BLaER1 (cell line): Measurements from ENCODE around the gene IREB2.

Source experiments
- H3K27ac ChIP-seq: shearing (Covaris generic); formaldehyde crosslinking; 2 replicates; pipeline ENCODE4 v1.8.1; 2022
- H3K27me3 ChIP-seq: shearing (Covaris generic); formaldehyde crosslinking; 2 replicates; pipeline ENCODE4 v1.8.1; 2022
- H3K36me3 ChIP-seq: shearing (Covaris generic); formaldehyde crosslinking; 2 replicates; pipeline ENCODE4 v1.8.1; 2022
- H3K4me1 ChIP-seq: shearing (Covaris generic); formaldehyde crosslinking; 2 replicates; pipeline ENCODE4 v1.8.1; 2022
- H3K4me2 ChIP-seq: shearing (Covaris generic); formaldehyde crosslinking; 2 replicates; pipeline ENCODE4 v1.8.1; 2022
- H3K4me3 ChIP-seq: shearing (Covaris generic); formaldehyde crosslinking; 2 replicates; pipeline ENCODE4 v1.8.1; 2022
- H3K9ac ChIP-seq: shearing (Covaris generic); formaldehyde crosslinking; 2 replicates; pipeline ENCODE4 v1.8.1; 2022
- H3K9me3 ChIP-seq: shearing (Covaris generic); formaldehyde crosslinking; 2 replicates; pipeline ENCODE4 v1.8.1; 2022
- H4K20me1 ChIP-seq: shearing (Covaris generic); formaldehyde crosslinking; 2 replicates; pipeline ENCODE4 v1.8.1; 2022
- Cebpa-rat ChIP-seq: shearing (Covaris generic); IDR thresholded peaks from 2 replicates; pipeline ENCODE4 v1.8.1; 2022

IREB2 gene

GRCh38 chr15:78418686-78419085 lies 19.3 kb upstream of the IREB2 start:
- Histone ChIP-seq H3K4me2 (no peak overlapping the region), H3K4me3 (no peak overlapping the region), H4K20me1 (no peaks in the 10 kb centered on the region), H3K27me3 (no peaks in the 10 kb centered on the region), H3K9me3 (no peaks in the 10 kb centered on the region), H3K27ac (no peak overlapping the region), H3K36me3 (no peaks in the 10 kb centered on the region), H3K4me1 (no peaks in the 10 kb centered on the region), H3K9ac (no peak overlapping the region)
- TF ChIP-seq Cebpa-rat = no peak

GRCh38 chr15:78419367-78419766 lies 18.6 kb upstream of the IREB2 start:
- no peak overlapping the region for H3K27ac ChIP-seq

GRCh38 chr15:78420220-78420619 lies 17.8 kb upstream of the IREB2 start:
- H4K20me1 ChIP-seq = no peaks in the 10 kb centered on the region
- H3K36me3 ChIP-seq = no peaks in the 10 kb centered on the region
- H3K27me3 ChIP-seq = no peaks in the 10 kb centered on the region
- no peak overlapping the region for H3K27ac ChIP-seq
- TF ChIP-seq Cebpa-rat = no peak
- H3K9me3 ChIP-seq = no peaks in the 10 kb centered on the region
- peaks cover 4% of the 10 kb centered on the region for H3K4me1 ChIP-seq
- H3K4me3 ChIP-seq = no peak overlapping the region
- no peak overlapping the region for H3K4me2 ChIP-seq
- H3K9ac ChIP-seq = no peak overlapping the region

More at GRCh38 chr15:78419367-78419766, 18.6 kb upstream of the IREB2 start:
- no peaks in the 10 kb centered on the region for H3K36me3 ChIP-seq
- no peak overlapping the region for H3K9ac ChIP-seq
- no peaks in the 10 kb centered on the region for H3K27me3 ChIP-seq
- no peaks in the 10 kb centered on the region for H4K20me1 ChIP-seq
- no peaks in the 10 kb centered on the region for H3K4me1 ChIP-seq
- no peak for TF ChIP-seq Cebpa-rat
- H3K9me3 ChIP-seq = no peaks in the 10 kb centered on the region
- no peak overlapping the region for H3K4me2 ChIP-seq
- H3K4me3 ChIP-seq = no peak overlapping the region

DNA sequence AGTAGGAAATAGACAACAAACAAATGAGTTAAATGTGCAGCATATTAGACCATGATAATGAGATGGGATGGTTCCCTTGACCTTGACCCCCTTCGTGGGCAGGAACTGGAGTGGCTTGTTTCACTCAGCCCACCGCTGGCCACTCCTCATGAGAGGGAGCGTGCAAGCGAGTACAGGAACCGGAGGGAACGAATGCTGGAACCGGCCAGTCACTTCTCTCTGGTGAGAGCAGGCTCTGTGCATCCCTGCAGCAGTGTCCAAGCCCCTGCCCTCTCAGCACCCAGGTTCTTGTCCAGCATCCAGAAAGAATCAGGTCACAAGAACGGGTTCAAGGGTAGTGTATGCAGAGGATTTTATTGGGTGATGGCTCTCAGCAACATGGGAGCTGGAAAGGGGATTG lies 17.2 kb upstream of the IREB2 start:
- no peak for TF ChIP-seq Cebpa-rat
- Histone ChIP-seq H4K20me1 (no peaks in the 10 kb centered on the region), H3K27me3 (no peaks in the 10 kb centered on the region), H3K4me1 (peaks cover 9% of the 10 kb centered on the region), H3K27ac (no peak overlapping the region), H3K9me3 (no peaks in the 10 kb centered on the region), H3K4me3 (no peak overlapping the region), H3K4me2 (no peak overlapping the region), H3K9ac (no peak overlapping the region), H3K36me3 (no peaks in the 10 kb centered on the region)

DNA sequence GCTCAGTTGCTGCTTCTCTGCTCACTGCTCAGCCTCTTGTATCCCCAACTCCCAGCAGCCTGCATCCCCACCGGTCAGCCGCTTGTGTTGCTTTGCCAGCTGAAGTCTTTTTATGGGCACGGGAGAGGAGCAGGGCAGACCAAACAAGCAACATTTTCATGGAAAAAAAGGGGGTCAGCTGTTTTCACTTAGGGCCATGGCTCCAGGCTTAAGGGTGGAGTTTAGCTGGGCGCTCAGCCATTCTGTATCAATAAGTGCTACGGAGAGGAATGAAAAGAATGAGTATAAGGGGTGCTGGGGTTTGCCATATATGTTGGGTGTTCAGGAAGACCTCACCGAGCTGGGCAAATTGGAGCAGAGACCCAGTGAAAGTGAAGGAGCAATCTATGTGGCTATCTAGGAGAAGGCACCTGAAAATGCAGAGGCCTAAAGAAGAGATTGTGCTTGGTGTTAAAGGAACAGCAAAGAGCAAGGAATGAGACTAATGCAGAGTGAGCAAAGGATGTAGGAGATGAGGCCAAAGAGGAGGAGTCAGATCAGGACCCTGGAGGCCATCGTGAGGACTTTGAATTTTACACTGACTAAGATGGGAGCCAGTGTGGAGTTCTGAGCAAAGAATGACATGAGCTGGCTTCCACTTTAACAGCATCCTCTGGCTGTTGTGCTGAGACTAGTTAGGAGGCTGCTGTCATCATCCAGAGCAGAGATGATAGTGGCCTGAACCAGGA lies 16.6 kb upstream of the IREB2 start:
- Histone ChIP-seq H3K4me1 (peaks cover 16% of the 10 kb centered on the region), H3K9me3 (0 out of 2 replicates have a peak, but pooled peaks cover under 1% of the 10 kb centered on the region), H3K27ac (no peak overlapping the region), H4K20me1 (no peaks in the 10 kb centered on the region), H3K4me2 (no peak overlapping the region), H3K4me3 (no peak overlapping the region), H3K27me3 (no peaks in the 10 kb centered on the region), H3K9ac (no peak overlapping the region), H3K36me3 (no peaks in the 10 kb centered on the region)
- no peak for TF ChIP-seq Cebpa-rat

DNA sequence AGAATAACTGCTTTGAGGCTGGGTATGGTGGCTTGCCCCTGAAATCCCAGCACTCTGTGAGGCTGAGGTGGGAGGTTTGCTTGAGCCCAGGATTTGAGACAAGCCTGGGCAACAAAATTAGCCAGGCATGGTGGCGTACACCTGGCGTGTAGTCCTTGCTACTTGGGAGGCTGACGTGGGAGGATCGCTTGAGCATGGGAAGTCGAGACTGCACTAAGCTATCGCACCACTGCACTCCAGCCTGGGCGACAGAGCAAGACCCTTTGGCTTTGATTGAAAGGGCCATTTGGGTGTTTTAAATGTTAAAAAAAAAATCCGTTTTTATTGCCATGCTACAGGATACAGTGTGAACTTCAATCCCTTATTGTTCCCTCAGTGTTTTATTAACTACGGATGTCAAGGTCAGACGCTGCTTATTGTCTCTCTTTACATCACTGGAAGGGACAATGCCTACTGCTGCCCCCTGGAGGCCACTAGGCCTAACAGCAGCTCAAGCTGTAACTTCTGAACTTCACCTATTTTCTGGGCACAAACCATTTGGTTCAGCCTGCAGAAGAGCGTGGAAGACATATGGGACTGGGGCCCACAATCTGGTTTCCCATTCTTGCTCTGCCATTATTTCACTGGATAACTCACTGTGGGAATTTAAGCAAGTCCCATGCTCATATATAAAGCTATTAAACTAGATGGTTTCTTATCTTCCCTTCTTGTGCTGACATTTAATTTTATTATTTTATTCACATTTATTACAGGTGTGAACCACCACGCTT lies 15.3 kb upstream of the IREB2 start:
- Histone ChIP-seq H3K36me3 (no peaks in the 10 kb centered on the region), H3K27me3 (no peaks in the 10 kb centered on the region), H3K4me1 (peaks cover 19% of the 10 kb centered on the region), H3K4me3 (no peak overlapping the region), H3K9me3 (0 out of 2 replicates have a peak, but pooled peaks cover 5% of the 10 kb centered on the region), H3K9ac (no peak overlapping the region), H4K20me1 (no peaks in the 10 kb centered on the region), H3K4me2 (no peak overlapping the region), H3K27ac (no peak overlapping the region)
- no peak for TF ChIP-seq Cebpa-rat

DNA sequence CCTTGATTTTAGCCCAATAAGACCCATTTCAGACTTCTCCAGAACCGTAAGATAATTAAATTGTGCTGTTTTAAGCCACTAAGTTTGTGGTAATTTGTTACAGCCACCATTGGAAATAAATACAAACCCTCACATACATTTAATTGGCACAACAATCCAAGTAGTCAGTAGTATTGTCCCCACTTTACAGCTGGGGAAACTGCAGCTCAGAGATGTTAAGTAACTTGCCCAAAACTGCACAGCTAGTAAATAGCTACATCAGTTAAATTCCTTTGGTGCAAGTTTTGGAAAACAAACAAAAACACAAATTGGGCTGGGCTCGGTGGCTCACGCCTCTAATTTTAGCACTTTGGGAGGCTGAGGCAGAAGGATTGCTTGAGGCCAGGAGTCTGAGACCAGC lies 13.3 kb upstream of the IREB2 start:
- Histone ChIP-seq H3K27me3 (no peaks in the 10 kb centered on the region), H3K9ac (no peak overlapping the region), H3K36me3 (no peaks in the 10 kb centered on the region), H3K4me2 (no peak overlapping the region), H3K9me3 (0 out of 2 replicates have a peak, but pooled peaks cover 5% of the 10 kb centered on the region), H3K27ac (no peak overlapping the region), H3K4me3 (no peak overlapping the region), H3K4me1 (peaks cover 19% of the 10 kb centered on the region), H4K20me1 (no peaks in the 10 kb centered on the region)
- no peak for TF ChIP-seq Cebpa-rat

DNA sequence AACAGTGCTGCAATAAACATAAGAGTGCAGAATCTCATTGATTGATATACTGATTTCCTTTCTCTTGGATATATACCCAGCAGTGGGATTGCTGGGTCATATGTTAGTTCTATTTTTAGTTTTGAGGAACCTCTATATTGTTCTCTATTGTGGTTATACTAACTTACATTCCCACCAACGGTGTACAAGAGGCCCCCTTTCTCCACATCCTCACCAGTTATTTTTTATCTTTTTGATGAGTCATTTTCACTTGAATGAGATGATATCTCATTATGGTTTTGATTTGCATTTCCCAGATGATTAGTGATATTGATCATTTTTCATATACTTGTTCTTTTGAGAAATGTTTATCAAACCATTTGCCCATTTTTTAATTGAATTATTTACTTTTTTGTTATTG lies 12.4 kb upstream of the IREB2 start:
- no peak for TF ChIP-seq Cebpa-rat
- Histone ChIP-seq H3K27ac (no peak overlapping the region), H3K4me1 (peaks cover 19% of the 10 kb centered on the region), H3K36me3 (no peaks in the 10 kb centered on the region), H3K27me3 (no peaks in the 10 kb centered on the region), H3K9me3 (0 out of 2 replicates have a peak, but pooled peaks cover 5% of the 10 kb centered on the region), H4K20me1 (no peaks in the 10 kb centered on the region), H3K9ac (no peak overlapping the region), H3K4me3 (no peak overlapping the region), H3K4me2 (peak overlapping the region; percentile 57)

DNA sequence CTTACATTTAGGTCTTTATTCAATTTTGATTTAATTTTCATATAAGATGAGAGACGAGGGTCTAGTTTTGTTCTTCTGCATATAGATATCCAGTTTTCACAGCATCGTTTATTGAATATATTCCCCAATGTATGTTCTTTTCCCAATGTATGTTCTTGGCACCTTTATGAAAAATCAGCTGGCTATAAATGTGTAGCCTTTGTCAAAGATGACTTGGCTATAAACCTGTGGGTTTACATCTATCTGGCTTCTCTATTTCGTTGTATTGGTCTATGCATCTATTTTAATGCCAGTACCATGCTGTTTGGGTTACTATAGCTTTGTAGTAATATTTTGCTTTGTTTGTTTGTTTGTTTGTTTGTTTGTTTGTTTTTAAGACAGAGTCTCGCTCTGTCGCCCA lies 11.7 kb upstream of the IREB2 start:
- Histone ChIP-seq H4K20me1 (no peaks in the 10 kb centered on the region), H3K4me2 (peak overlapping the region; percentile 57)

GRCh38 chr15:78427953-78428352 lies 10.1 kb upstream of the IREB2 start:
- Histone ChIP-seq H3K27me3 (no peaks in the 10 kb centered on the region), H3K4me1 (peaks cover 19% of the 10 kb centered on the region), H3K9ac (no peak overlapping the region), H3K36me3 (no peaks in the 10 kb centered on the region), H3K4me3 (no peak overlapping the region), H3K4me2 (no peak overlapping the region), H3K9me3 (0 out of 2 replicates have a peak, but pooled peaks cover 5% of the 10 kb centered on the region), H3K27ac (no peak overlapping the region), H4K20me1 (no peaks in the 10 kb centered on the region)
- no peak for TF ChIP-seq Cebpa-rat

More for the DNA sequence above, 11.7 kb upstream of the IREB2 start:
- no peak for TF ChIP-seq Cebpa-rat
- Histone ChIP-seq H3K9me3 (0 out of 2 replicates have a peak, but pooled peaks cover 5% of the 10 kb centered on the region), H3K36me3 (no peaks in the 10 kb centered on the region), H3K9ac (no peak overlapping the region), H3K4me3 (no peak overlapping the region), H3K4me1 (peaks cover 19% of the 10 kb centered on the region), H3K27me3 (no peaks in the 10 kb centered on the region), H3K27ac (no peak overlapping the region)
